Neural cell (in vitro differentiated cells): ENCODE measurements around the gene TMEM164. TPM values are rescaled to one million over a fixed set of nuclear protein-coding genes. Genes with fewer than 3 reads are reported as not detected.

Experiments used
- H2AFZ ChIP-seq: fragments of 200-600, 300-800 bp; sonication (generic), shearing (Covaris generic); 2 replicates; pipeline ENCODE4 v1.6.0; 2014; ENCODE audit warnings: low read depth, mild to moderate bottlenecking, antibody characterized with exemption, low read length, moderate library complexity
- H3F3A ChIP-seq: fragments of 200-600 bp; shearing (Covaris generic); 2 replicates; pipeline ENCODE4 v1.6.1; 2016; ENCODE audit warnings: mild to moderate bottlenecking, moderate library complexity, mixed read lengths, antibody characterized with exemption, low read length; ENCODE audit not compliant: insufficient read depth, poor library complexity, severe bottlenecking
- H3K27ac ChIP-seq: fragments of 200-600, 300-800 bp; sonication (generic), shearing (Covaris generic); 2 replicates; pipeline ENCODE4 v1.5.1; 2014; ENCODE audit warnings: mild to moderate bottlenecking, low read length, moderate library complexity
- H3K27me3 ChIP-seq: fragments of 300-800, 200-600 bp; sonication (generic), shearing (Covaris generic); 2 replicates; pipeline ENCODE4 v1.6.0; 2014; ENCODE audit warnings: mild to moderate bottlenecking, low read depth, low read length, moderate library complexity; ENCODE audit not compliant: insufficient read depth
- H3K36me3 ChIP-seq: fragments of 300-800, 200-600 bp; sonication (generic), shearing (Covaris generic); 2 replicates; pipeline ENCODE4 v1.5.1; 2014; ENCODE audit warnings: mild to moderate bottlenecking, antibody characterized with exemption, low read length, moderate library complexity; ENCODE audit not compliant: insufficient read depth
- H3K4me2 ChIP-seq: fragments of 300-800, 200-600 bp; sonication (generic), shearing (Covaris generic); 2 replicates; pipeline ENCODE4 v1.6.0; 2014; ENCODE audit warnings: mild to moderate bottlenecking, low read length
- H3K4me3 ChIP-seq: fragments of 300-800, 200-600 bp; sonication (generic), shearing (Covaris generic); 2 replicates; pipeline ENCODE4 v1.5.1; 2014; ENCODE audit warnings: mild to moderate bottlenecking, low read length, moderate library complexity
- H3K79me2 ChIP-seq: fragments of 200-600 bp; shearing (Covaris generic); replicated peaks from 2 replicates; pipeline ENCODE4 v1.6.0; 2014; ENCODE audit warnings: mild to moderate bottlenecking, low read length, moderate library complexity; ENCODE audit not compliant: insufficient read depth
- H3K9ac ChIP-seq: fragments of 300-800, 200-600 bp; sonication (generic), shearing (Covaris generic); 2 replicates; pipeline ENCODE4 v1.6.1; 2016; ENCODE audit warnings: mild to moderate bottlenecking, low read length, mixed read lengths
- H3K9me2 ChIP-seq: fragments of 200-600 bp; shearing (Covaris generic); 2 replicates; pipeline ENCODE4 v1.6.1; 2016; ENCODE audit warnings: mild to moderate bottlenecking, low read length, mixed read lengths; ENCODE audit not compliant: insufficient read depth
- H3K9me3 ChIP-seq: fragments of 200-600, 300-800 bp; sonication (generic), shearing (Covaris generic); 2 replicates; pipeline ENCODE4 v1.6.1; 2016; ENCODE audit warnings: mild to moderate bottlenecking, mixed run types, low read length, moderate library complexity, mixed read lengths
- H4K20me1 ChIP-seq: fragments of 200-600 bp; shearing (Covaris generic); 2 replicates; pipeline ENCODE4 v1.6.1; 2016; ENCODE audit warnings: mild to moderate bottlenecking, mixed run types; ENCODE audit not compliant: insufficient read depth
- CTCF ChIP-seq: fragments of 450-650 bp; IDR thresholded peaks from 2 replicates; pipeline ENCODE4 v1.5.1; 2014; ENCODE audit warnings: antibody characterized with exemption, mild to moderate bottlenecking, moderate library complexity; ENCODE audit not compliant: poor library complexity, severe bottlenecking
- EP300 ChIP-seq: fragments of 450-650 bp; conservative IDR thresholded peaks from 2 replicates; pipeline ENCODE4 v1.6.1; 2014; ENCODE audit warnings: antibody characterized with exemption, mild to moderate bottlenecking, moderate library complexity; ENCODE audit not compliant: poor library complexity, severe bottlenecking
- EZH2 ChIP-seq: fragments of 200-600, 300-800 bp; shearing (Covaris generic), sonication (generic); IDR thresholded peaks from 2 replicates; pipeline ENCODE4 v1.6.1; 2014; ENCODE audit warnings: antibody characterized with exemption, low read length, borderline replicate concordance, mild to moderate bottlenecking; ENCODE audit not compliant: insufficient read depth, poor library complexity, severe bottlenecking
- MXI1 ChIP-seq: fragments of 450-650 bp; conservative IDR thresholded peaks from 2 replicates; pipeline ENCODE4 v1.6.1; 2014; ENCODE audit warnings: antibody characterized with exemption, mild to moderate bottlenecking; ENCODE audit not compliant: poor library complexity, severe bottlenecking
- POLR2AphosphoS5 ChIP-seq: IDR thresholded peaks from 2 replicates; pipeline ENCODE4 v1.6.1; 2012
- RAD21 ChIP-seq: fragments of 450-650 bp; conservative IDR thresholded peaks from 2 replicates; pipeline ENCODE4 v1.6.1; 2014; ENCODE audit warnings: antibody characterized with exemption, mild to moderate bottlenecking, moderate library complexity
- REST ChIP-seq: IDR thresholded peaks from 2 replicates; pipeline ENCODE4 v1.6.1; 2012; ENCODE audit warnings: borderline replicate concordance
- SMC3 ChIP-seq: fragments of 450-650 bp; conservative IDR thresholded peaks from 2 replicates; pipeline ENCODE4 v1.6.1; 2014; ENCODE audit warnings: antibody characterized with exemption, mild to moderate bottlenecking, moderate library complexity; ENCODE audit not compliant: poor library complexity
- TAF1 ChIP-seq: IDR thresholded peaks from 2 replicates; pipeline ENCODE4 v1.6.1; 2012; ENCODE audit warnings: low read depth
- polyA plus RNA-seq: library from polyadenylated mRNA; depleted of rRNA; stranded (reverse); fragments of >200 nt; gene quantifications from 2 replicates; pipeline ENCODE4 v1.2.3, GENCODE V29; 2014

Gene TMEM164
- polyA plus RNA-seq, 1 donor from 2014 or later = 52.8 TPM

- Histone ChIP-seq H3K36me3 (no peaks in the 10 kb centered on the region), H3F3A (no peaks in the 10 kb centered on the region), H3K27ac (no peak overlapping the region), H4K20me1 (no peaks in the 10 kb centered on the region), H3K9me2 (no peaks in the 10 kb centered on the region), H3K4me2 (no peak overlapping the region), H3K79me2 (no peaks in the 10 kb centered on the region), H2AFZ (no peak overlapping the region), H3K9me3 (no peaks in the 10 kb centered on the region), H3K9ac (no peak overlapping the region), H3K27me3 (no peaks in the 10 kb centered on the region), H3K4me3 (no peak overlapping the region)
- TF ChIP-seq POLR2AphosphoS5 = no peak
- TF ChIP-seq EP300 = no peak
- TF ChIP-seq TAF1 = no peak
- TF ChIP-seq MXI1 = no peak
- TF ChIP-seq SMC3 = no peak
- no peak for TF ChIP-seq RAD21
- no peak for TF ChIP-seq CTCF
- TF ChIP-seq REST = no peak
- TF ChIP-seq EZH2 = no peak
Observed at GRCh38 chrX:110170029-110170428, 167.1 kb downstream of the TMEM164 start.

GRCh38 chrX:110171442-110171841, 168.5 kb downstream of the TMEM164 start:
- TF ChIP-seq REST (no peak), POLR2AphosphoS5 (no peak), TAF1 (no peak), CTCF (no peak)
- H3K27me3 ChIP-seq = no peaks in the 10 kb centered on the region
- H3K4me3 ChIP-seq = no peak overlapping the region
- no peaks in the 10 kb centered on the region for H3K79me2 ChIP-seq
- H4K20me1 ChIP-seq = no peaks in the 10 kb centered on the region
- no peak overlapping the region for H3K27ac ChIP-seq
- H3F3A ChIP-seq = no peaks in the 10 kb centered on the region
- no peaks in the 10 kb centered on the region for H3K9me3 ChIP-seq
- no peak overlapping the region for H3K4me2 ChIP-seq
- H3K9me2 ChIP-seq = no peaks in the 10 kb centered on the region
- no peak overlapping the region for H2AFZ ChIP-seq
- H3K9ac ChIP-seq = no peak overlapping the region
- H3K36me3 ChIP-seq = no peaks in the 10 kb centered on the region
